ENCODE measurements around the gene PLEKHA1.

PLEKHA1 gene

GRCh38 chr10:122454071-122454470, 79.6 kb downstream of the PLEKHA1 start:
- no peak for DNase-seq (ENCODE audit: insufficient read length, low spot score)
- no peak for FAIRE-seq
- no peak for TF ChIP-seq CTCF (IDR thresholded peaks at IDR 0.05; ENCODE audit: insufficient read depth, missing control alignments)

GRCh38 chr10:122454603-122455080, 80.1 kb downstream of the PLEKHA1 start, which contains the start of gene ARMS2:
Gene ARMS2 (plus strand): TSS chr10:122454653. CDS start chr10:122454728, 75 bp downstream.
- DNase-seq (ENCODE audit: insufficient read length, low spot score) (no peak), FAIRE-seq (no peak)
- no peak for TF ChIP-seq CTCF (IDR thresholded peaks at IDR 0.05; ENCODE audit: insufficient read depth, missing control alignments)

- DNase-seq (ENCODE audit: insufficient read length, low spot score) (no peak), FAIRE-seq (no peak)
- TF ChIP-seq CTCF (IDR thresholded peaks at IDR 0.05; ENCODE audit: insufficient read depth, missing control alignments): no peak
These were observed 81.0 kb downstream of the PLEKHA1 start for GRCh38 chr10:122455376-122456079.

- DNase-seq (ENCODE audit: insufficient read length, low spot score) (no peak), FAIRE-seq (no peak)
- TF ChIP-seq CTCF (IDR thresholded peaks at IDR 0.05; ENCODE audit: insufficient read depth, missing control alignments): no peak
These were observed 83.4 kb downstream of the PLEKHA1 start for GRCh38 chr10:122457934-122458333.

GRCh38 chr10:122458693-122459092, 84.2 kb downstream of the PLEKHA1 start:
- no peak for TF ChIP-seq CTCF (IDR thresholded peaks at IDR 0.05; ENCODE audit: insufficient read depth, missing control alignments)
- DNase-seq (ENCODE audit: insufficient read length, low spot score) (no peak), FAIRE-seq (no peak)

- TF ChIP-seq CTCF (IDR thresholded peaks at IDR 0.05; ENCODE audit: insufficient read depth, missing control alignments): no peak
- FAIRE-seq (no peak), DNase-seq (ENCODE audit: insufficient read length, low spot score) (no peak)
These were observed 85.2 kb downstream of the PLEKHA1 start for GRCh38 chr10:122459561-122460273.

GRCh38 chr10:122460891-122461293, 86.4 kb downstream of the PLEKHA1 start:
- DNase-seq (ENCODE audit: insufficient read length, low spot score) (no peak), FAIRE-seq (no peak)
- no peak for TF ChIP-seq CTCF (IDR thresholded peaks at IDR 0.05; ENCODE audit: insufficient read depth, missing control alignments)

Measured in D721Med (cell line).